AG09319 (cell line): ENCODE measurements around the gene PRSS27.
"Not testable (repeated sequence)": the region's sequence is repeated elsewhere in the genome, so short reads cannot be mapped to it uniquely, and the experiment has no call there.

Experiments
- DNase-seq: peaks from one replicate; pipeline ENCODE4 v3.0.0-alpha.2; 2010; ENCODE audit warnings: low read depth; ENCODE audit errors: extremely low read depth
- TF ChIP-seq, protein P1 (sequence below): IDR thresholded peaks from 2 replicates; pipeline ENCODE4 v1.5.1; 2011; ENCODE audit warnings: low read depth, mild to moderate bottlenecking, inconsistent platforms, low read length, moderate library complexity

PRSS27 gene

GRCh38 chr16:2691491-2692248 is 28.4 kb downstream of the PRSS27 start:
- TF ChIP-seq, protein P1, sequence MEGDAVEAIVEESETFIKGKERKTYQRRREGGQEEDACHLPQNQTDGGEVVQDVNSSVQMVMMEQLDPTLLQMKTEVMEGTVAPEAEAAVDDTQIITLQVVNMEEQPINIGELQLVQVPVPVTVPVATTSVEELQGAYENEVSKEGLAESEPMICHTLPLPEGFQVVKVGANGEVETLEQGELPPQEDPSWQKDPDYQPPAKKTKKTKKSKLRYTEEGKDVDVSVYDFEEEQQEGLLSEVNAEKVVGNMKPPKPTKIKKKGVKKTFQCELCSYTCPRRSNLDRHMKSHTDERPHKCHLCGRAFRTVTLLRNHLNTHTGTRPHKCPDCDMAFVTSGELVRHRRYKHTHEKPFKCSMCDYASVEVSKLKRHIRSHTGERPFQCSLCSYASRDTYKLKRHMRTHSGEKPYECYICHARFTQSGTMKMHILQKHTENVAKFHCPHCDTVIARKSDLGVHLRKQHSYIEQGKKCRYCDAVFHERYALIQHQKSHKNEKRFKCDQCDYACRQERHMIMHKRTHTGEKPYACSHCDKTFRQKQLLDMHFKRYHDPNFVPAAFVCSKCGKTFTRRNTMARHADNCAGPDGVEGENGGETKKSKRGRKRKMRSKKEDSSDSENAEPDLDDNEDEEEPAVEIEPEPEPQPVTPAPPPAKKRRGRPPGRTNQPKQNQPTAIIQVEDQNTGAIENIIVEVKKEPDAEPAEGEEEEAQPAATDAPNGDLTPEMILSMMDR, result no peak
- DNase-seq, result no peak

DNA sequence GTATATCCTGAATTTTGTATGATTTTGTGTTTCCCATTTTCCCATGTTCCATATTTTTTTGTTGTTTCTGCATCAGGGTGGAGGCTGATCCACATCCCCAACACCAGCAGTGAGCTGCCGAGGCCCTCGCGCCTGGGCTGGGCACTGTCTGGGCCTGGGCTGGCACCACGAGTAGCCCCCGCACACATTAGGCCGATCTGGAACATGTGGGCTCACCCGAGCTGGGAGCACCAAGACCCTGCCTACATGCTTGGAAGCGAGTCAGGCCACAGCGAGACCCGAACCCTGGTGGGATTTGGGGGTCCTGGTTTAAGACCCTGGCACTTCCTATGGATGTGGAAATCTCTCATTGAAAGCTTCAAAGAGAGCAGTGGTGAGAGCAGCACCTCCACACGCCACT is 29.2 kb downstream of the PRSS27 start:
- TF ChIP-seq, protein P1, result no peak

DNA sequence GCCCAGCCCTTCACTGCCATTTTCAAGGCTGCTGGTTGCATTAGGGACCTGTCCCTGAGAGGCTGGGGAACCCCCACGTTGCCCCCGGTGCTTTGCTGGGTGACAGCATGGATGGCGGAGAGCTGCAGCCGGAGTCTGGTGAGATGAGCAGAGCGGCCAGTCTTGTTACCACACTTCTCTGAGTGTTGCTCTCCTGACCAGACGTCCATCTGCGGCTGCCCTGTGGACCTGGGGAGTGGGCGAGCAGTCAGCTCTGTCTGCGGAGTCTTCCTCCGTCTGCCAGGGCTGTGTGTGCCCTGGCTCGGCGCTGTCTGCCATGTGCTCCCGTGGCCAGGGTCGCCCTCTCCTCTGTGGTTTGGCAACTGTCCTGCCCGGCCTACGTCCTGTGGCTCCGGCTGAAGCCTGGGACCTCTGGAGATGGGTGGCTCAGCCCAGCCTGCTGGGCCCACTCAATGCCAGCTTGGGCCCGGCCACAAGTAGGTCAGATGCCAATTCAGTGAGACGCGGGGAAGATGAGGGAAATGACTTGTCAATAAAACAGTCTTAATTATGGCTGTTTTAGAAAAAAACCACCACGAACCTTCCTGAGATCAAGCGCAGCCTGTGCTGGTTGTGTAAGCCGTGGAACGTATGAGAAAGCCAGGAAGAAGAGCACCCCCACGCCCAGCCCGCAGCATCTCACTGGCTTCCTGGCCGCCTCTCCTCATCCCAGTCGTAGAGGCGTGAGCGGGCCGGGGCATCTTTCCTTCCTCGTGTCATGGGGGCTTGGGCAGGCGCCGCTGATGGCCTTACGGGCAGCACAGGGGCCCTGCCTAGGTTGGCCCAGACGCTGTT is 29.8 kb downstream of the PRSS27 start:
- TF ChIP-seq, protein P1, result no peak
- DNase-seq, result no peak

More for the DNA sequence above, 29.2 kb downstream of the PRSS27 start:
- DNase-seq, result no peak

DNA sequence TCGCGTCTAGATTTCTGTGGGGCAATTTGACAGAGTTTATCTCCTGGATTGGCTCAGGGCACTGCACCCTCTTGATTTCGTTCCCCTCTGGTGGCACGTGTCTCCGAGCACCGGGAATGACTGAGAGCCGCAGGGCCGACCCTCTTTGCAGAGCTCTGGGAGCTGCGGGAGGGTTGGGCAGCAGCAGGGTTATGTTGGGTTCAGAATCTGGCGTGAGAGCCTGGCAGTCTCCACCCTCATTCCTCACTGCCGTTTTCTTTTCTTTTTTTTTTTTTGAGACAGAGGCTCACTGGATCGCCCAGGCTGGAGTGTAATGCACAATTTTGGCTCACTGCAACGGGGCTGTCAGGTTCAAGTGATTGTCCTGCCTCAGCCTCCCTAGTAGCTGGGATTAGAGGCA is 30.6 kb downstream of the PRSS27 start:
- DNase-seq, result not testable (repeated sequence)

DNA sequence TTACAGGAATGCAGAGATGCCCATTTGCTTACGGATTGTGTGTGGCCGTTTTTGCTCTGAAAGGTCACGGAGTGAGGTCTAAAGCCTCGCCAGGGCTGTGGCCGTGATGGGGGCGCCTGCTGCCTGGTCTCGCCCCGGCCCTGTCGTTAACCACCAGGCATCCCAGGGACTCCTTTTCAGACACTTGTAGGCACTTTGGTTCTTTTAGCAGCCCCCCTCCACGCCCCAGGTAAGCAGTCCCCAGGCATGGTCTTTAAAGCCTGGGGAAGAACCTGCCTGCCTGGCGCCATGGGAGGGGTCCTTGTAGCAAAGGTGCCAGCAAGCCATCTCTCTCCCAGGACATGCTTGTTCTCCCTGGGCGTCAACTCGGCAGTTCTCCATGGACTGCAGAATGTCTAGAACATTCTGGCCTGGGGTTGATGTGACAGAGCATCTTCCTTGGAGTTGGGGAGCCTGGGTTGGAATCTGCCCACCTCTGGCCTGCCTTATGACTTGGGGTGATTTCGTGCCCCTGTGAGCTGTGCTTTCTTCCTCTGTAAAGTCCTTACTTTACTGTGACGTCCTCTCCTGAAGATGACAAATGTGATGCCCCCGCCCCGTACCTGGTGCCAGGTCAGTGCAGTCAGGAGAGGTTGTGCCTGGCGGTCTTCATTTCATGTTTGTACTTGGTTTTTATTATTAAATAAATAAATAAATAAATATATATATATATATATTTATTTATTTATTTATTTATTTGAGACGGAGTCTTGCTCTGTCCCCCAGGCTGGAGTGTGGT is 32.3 kb downstream of the PRSS27 start:
- DNase-seq, result no peak
- TF ChIP-seq, protein P1, result no peak

GRCh38 chr16:2686912-2687507 is 33.0 kb downstream of the PRSS27 start:
- TF ChIP-seq, protein P1, result no peak
- no peak for DNase-seq

DNA sequence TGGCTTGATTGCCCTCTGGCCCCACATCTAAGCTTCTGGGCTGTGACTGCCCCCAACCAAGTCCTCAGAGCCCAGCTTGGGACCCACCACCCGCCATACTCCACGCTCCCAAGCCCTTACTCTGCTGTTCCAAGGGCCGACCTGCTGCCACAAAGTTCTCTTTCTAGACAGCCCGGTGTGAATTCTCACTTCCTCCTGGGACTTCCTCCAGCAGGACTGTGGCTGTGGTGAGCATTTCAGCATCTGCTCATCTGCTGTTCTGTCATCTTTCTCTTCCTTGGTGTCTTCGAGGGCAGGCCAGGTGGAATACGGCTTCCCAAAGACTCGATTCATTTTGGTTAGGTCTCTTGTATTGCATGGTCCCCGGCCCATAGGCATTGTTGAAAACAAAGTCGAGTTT is 33.9 kb downstream of the PRSS27 start:
- DNase-seq, result not testable (repeated sequence)

GRCh38 chr16:2683041-2683440 is 37.0 kb downstream of the PRSS27 start:
- DNase-seq, result not testable (repeated sequence)
